EL (cell line): Measurements from ENCODE around the gene TXNDC11.

Experiments
- DNase-seq: peaks from one replicate; pipeline ENCODE4 v3.0.0-alpha.2; 2016

The TXNDC11 gene

DNA sequence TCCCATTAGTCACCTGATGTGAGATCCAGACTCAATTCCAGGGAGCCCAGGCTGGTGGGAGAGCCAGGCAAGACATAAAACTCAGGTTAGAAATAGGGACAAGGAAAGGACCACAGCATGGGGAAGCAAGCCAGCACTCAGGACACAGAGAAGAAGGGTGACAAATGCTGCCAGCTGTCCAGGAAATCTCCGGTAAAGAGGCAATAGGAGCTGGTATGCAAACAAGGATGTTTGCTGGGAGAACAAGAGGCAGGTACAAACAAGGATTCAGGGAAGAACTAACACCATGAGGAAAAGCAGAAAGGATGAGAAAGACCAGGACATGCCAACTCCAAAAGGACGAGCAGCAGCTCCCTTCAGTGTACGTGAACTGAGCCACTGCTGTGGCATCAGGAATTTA, 10.2 kb upstream of the TXNDC11 start:
- DNase-seq, result no peak

DNA sequence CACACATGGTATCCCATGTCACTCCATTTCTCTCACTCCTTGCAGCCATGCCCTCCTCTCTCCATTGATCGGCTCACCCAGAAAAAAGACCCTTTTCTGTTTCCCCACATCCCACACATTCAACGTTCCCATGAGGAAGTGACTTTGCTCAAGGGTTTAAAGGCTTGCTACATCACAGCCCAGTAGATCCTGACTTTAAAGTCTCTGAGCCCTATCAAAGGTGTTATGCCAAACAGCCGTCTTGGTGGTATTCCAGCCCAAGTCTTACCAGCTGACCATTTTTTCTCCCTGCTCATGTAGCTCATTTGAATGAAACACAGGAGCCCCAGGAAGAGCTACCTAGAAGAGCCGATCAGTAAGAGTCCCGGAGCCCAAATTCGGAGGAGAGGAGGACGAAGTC, 7.4 kb upstream of the TXNDC11 start:
- no peak for DNase-seq

DNA sequence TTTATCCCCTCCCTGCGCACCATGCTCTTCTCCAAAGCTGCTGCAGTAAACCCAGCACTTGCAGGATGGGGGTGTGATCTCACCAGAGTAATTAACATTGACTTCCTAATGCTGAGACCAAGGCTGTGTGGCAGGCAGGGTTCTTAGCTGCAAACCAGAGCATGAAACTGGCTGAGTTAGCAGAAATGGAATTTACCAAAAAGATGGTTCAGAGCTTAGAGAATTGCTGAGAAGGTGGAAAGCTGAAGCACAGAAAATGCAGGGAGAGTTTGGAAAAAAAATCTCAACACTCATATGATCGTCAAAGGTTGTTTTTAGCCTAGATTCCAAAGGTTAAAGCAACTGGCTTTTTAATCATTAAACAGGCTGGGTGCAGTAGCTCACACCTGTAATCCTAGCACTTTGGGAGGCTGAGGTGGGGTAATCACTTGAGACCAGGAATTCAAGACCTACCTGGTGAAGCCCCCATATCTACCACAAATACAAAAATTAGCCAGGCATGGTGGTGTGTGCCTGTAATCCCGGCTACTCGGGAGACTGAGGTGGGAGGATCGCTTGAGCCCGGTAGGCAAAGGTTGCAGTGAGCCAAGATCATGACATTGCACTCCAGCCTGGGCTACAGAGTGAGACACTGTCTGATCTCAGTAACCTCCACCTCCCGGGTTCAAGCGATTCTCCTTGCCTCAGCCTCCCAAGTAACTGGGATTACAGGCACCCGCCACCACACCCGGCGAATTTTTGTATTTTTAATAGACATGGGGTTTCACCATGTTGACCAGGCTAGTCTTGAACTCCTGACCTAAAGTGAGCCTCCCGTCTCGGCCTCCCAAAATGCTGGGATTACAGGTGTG, 6.0 kb upstream of the TXNDC11 start:
- no peak for DNase-seq

DNA sequence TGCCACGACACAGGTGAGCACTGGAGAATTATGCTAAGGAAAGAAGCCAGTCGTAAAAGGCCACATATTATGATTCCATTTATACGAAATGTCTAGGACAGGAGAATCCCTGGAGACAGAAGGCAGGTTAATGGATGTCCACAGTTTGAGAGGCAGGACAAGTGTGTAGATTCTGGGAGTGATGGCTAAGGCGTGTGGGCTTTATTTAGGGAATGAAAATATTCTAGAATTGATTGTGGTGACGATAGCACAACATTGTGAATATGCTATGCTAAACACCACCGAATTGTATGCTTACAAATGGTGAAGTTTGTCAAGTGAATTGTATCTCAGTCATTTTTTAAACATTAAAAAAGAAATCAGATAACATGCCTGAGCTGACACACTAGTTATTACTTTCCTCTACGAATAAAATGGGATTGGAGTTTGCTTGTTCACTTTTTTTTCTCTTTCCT, 5.3 kb upstream of the TXNDC11 start:
- no peak for DNase-seq

DNA sequence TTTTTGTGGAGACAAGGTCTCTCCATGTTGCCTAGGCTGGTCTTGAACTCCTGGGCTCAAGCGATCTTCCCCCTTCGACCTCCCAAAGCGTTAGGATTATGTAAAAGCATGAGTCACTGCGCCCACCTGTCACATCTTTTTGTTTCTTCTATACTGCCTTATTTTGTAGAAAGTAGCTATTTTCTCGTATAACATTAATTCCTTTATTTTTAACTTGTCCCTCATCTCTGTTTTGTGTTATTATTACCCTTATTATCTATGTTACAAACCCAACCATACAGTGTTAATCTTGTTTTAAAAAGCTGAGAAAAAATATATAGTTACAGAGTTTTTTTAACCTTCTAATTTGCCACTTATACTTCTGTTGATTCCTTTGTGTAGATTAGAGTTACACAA, 1.4 kb upstream of the TXNDC11 start:
- DNase-seq, result no peak

DNA sequence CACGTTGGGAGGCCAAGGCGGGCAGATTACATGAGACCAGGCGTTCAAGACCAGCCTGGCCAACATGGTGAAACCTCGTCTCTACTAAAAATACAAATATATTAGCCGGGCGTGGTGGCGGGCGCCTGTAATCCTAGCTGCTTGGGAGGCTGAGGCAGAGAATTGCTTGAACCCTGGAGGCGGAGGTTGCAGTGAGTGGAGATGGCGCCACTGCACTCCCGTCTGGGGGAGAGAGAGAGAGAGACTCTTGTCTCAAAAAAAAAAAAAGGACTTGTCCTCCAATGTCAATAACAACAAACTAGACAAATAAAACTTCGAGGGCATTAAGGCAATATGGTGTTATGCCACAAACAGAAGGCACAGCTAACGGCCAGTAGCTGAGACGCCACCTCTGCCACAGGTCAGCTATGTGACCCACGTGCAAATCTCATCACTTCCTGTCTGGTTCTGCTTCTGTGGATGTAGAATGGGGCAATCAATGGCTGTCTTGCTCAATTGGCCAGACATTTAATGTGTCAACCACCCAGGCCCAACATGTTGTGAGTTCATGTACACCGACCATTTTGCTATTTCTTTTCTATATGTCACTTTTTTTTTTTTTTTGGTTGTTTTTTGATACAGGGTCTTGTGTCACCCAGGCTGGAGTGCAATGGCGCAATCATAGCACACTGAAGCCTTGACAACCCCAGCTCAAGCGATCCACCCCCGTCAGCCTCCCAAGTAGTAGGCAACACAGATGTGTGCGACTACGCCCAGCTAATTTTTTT, 834 bp upstream of the TXNDC11 start:
- peak; percentile 57 for DNase-seq

DNA sequence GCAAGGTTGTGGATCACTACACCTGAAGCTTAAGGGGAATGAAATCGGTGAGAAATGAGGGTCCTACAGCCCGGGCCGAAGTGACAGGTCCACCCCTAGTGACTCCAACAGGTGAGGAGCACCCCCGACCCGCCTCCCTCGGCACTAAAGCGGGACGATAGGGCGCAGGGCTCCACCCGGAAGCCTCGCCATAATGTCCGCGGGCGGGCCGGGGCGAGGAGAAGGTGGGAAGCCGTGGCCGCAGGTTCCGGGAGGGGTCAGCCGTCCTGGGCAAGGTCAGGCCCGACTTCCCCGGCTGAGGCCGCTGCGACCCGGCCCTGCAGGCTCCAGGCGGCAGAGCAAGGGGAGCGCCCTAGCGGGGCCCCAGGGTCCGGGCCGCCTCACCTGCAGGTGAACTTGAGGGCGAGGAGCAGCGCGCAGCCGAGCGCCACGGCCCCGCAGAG, 543 bp downstream of the TXNDC11 start:
- no peak for DNase-seq

DNA sequence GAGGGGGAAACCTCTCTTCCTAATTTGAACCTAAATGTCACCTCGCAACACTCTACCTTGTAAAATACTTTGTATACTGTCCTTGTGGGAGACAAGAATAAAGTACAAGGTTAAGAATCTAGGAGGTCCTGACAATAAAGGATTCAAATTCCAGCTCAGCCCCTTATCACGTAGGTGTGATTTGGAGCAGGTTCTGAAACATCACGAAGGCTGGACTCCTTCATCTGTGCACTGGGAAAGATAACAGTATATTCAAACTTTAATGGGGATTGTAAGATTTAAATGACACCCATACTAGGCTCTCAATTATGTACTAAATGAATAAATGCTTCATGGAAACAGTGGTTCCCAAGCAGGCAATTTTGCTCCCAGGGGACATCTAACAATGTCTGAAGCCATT, 2.1 kb downstream of the TXNDC11 start:
- DNase-seq, result no peak

DNA sequence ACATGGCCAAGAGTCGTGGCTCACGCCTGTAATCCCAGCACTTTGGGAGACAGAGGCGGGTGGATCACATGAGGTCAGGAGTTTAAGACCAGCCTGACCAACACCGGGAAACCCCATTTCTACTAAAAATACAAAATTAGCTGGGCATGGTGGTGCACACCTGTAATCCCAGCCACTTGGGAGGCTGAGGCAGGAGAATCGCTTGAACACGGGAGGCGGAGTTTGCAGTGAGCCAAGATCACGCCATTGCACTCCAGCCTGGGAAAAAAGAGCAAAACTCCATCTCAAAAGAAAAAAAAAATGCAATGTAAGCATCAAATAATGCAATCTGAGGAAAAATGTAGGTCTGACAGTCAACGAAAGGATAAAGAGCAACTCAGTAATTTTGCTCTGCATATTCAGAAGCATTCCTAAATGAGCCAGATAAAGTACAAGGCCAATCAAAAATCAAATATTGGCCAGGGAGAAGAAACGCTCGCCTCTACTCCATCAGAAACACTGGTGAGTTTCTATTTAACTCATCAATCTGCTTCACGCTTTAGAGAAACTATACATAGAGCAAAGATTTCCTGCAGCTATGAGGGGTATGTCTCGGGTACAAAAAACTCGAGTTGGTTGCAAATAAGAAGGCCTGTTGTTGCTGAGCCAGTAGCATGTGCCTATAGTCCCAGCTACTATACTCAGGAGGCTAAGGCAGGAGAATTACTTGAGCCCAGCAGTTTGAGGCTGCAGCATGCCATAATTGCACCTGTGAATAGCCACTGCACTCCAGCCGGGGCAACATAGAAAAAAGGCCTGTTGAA, 3.7 kb downstream of the TXNDC11 start:
- DNase-seq, result no peak

DNA sequence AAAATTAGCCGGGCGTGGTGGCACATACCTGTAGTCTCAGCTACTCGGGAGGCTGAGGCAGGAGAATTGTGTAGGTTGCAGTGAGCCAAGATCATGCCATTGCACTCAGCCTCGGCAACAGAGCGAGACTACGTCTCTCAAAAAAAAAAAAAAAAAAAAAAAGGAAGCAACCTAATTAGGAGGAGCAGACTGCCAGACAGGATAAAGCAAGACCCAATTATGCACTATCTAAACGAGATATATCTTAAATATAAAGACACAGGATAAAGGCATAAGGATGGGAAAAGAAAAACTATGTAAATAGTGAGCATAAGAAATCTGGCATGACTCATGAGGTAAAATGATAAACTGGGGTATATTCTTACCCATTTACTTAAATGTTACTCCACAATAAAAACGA, 4.9 kb downstream of the TXNDC11 start:
- DNase-seq, result no peak

DNA sequence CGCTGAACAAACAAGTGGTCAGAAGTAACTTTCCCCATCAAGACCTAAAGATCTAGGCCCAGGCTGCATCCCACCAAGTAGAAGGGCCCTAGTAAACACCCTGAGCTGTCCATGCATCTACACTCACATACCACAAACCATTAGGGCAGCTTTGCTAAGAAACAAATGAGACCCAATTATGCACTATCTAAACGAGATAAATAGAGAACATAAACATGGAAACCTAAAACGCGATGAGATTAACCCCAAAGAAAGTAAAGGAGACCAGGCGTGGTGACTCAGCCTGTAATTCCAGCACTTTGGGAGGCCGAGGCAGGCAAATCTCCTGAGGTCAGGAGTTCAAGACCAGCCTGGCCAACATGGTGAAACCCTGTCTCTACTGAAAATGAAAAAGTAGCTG, 5.8 kb downstream of the TXNDC11 start:
- no peak for DNase-seq

DNA sequence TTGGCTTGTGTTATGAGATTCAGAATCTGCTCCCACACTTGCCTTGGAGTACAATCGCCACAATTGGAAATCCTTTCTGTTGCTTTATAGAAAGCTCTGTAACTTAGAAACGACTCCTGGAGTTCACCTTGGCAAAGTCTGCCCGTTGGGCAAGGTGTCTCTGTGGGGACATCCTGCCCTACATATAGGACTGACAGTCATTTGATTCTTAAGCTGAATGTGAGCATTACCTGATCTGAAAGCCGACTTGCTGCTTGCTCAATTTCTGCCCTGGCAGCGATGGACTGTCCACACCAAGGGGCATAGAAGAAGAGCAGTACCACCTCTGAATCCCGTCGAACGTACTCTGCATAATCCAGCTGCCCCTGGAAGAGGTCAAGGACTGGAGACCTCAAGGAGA, 6.9 kb downstream of the TXNDC11 start:
- DNase-seq, result no peak

DNA sequence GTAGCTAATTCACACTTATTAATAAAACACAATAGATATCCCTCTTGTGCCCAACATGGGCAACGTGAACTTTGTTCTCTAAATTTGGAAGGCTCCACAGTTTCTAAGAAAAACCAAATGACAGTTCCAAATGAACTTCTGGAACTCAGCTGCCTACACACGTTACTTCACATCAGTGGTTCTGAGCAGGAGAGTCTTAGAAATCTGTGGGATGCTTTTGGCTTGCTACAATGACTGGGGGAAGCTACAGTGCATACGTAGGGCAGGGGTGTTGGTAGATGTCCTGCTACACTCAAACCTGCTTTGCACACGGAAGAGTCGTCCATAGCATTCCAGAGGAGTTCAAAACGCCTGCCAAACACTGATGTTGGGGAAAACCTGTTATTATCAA, 8.0 kb downstream of the TXNDC11 start:
- no peak for DNase-seq

DNA sequence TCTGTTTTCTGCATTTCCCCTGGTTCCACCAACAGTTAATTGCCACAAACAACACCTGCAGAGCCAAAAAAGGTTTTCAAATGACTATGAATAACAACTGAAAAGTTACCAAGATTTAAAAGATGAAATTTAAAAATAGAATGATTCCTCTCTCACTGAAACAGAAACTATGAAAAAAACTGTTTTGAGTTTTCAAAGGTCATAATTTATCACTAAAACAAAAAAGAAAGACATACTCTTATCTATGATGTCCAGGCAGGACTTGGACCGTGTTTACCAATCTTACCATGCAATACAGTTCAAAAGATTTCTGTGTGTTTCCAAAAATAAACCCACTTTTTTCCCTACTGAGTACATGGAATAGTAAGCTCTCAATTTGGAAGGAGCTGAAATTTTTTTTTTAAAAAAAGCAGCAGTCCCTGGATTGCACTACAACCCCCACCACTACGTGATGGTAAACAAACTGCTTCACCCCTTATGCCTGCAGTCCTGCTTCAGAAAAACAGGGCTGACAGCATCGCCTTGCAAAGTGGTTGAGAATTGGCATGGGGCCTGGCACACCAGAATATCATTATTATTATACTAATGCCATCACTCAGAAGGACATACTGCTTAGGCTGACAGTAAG, 8.5 kb downstream of the TXNDC11 start:
- DNase-seq, result no peak

DNA sequence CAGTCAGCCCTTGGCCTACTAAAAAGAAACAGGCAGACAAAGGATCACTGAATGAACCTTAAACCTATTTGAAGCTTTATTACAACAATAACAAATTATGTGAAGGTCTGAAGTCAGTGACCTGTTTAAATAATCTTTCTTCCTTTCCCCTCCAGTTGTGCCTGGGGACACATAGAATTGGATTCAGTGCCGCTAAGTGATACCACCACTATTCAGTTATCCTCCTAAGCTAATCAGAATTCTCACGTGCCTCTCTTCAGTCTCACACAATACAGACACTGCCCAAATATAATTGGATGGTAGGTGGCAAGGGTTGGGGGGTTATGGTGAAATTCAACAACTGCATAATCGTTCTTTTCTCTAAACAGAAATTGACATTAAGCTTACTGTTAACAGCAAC, 11.4 kb downstream of the TXNDC11 start:
- no peak for DNase-seq

DNA sequence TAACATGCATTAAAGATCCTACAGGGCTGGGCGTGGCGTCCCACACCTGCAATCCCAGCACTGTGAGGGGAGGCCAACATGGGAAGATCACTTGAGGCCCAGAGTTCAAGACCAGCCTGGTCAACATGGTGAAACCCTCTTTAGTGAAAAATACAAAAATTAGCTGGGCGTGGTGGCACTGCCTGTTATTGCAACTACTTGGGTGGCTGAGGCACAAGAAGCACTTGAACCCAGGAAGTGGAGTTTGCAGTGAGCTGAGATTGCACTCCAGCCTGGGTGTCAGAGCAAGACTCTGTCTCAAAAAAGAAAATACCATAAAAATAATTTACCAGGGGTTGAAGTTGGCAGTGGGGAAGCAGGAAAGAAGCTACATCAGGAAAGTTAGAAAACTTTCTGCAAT, 12.9 kb downstream of the TXNDC11 start:
- no peak for DNase-seq

DNA sequence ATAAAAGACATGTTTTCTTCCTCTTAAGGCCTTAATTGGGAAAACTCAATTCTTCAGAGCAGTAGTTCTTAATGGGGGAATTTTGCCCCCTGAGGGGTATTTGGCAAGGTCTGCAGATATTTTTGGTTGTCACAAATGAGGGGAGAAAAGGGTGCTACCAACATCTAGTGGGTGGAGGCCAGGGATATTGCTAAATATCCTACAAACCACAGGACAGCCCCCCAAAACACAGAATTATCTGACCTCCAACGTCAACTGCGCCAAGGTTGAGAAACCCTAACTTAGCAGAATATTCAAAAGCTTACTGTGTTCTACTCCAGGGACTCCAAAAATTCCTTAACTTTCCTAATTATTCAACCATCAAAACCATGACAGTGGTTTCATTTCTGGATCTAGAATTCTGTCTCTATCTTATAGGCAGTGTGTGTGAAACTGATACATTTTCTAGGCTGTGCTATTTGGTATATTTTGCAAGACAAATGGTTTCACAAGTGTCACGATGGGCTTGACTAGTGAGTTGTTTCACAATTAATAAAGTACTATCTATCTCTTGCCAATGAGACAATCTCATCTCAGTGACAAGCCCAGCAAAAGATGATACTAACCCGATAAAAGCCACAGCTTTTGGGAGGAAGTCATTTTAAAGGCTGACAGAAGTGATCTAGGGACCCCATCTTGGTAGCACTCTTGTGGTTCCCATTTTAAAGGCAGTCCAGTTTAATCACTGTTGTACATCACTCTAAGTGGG, 14.7 kb downstream of the TXNDC11 start:
- no peak for DNase-seq

DNA sequence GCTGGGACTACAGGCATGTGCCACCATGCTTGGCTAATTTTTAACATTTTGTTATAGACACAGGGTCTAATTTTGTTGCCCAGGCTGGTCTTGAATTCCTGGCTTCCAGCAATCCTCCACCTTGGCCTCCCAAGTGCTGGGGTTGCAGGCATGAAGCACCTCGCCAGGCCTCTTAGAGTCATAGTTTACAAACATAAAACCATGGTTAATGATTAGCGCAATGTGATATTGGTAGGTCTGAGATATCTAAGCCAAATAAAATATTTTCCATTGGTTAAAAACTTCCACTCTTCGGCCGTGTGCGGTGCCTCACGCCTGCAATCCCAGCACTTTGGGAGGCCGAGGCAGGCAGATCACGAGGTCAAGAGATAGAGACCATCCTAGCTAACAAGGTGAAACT, 16.6 kb downstream of the TXNDC11 start:
- no peak for DNase-seq

DNA sequence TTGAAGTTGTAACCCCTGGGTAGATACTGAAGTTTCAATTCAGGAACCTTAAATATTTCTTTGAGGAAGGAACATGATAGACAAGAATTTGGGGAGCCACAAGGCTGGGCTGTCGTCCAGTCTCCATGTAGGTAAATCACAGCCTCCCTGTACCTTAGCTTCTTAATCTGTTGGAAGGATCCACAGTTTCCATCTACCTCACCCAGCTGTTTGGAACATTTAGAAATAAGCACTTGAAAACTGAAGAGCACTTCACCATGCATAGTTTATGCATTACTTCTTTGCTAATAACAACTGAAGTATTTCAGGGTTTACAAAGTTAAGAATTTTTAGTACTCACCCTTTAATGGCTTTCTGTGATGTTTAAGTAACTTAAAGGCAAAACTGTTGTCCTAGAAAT, 17.2 kb downstream of the TXNDC11 start:
- no peak for DNase-seq

DNA sequence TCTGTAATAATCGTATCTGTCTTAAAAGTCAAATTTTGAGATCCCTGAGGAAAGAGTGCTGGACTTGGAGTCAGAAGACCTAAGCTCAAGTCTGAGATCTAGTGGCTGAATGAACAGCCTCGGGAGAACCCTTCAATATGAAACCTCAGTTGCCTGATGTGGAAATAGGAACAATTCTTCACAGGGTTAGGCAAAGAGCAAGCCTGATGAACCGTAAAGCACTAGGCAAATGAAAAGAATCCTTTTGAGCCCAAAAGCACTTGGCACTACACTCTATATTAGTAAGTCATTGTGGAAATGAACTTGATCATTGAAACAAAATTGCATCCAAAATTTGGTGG, 20.2 kb downstream of the TXNDC11 start:
- no peak for DNase-seq

DNA sequence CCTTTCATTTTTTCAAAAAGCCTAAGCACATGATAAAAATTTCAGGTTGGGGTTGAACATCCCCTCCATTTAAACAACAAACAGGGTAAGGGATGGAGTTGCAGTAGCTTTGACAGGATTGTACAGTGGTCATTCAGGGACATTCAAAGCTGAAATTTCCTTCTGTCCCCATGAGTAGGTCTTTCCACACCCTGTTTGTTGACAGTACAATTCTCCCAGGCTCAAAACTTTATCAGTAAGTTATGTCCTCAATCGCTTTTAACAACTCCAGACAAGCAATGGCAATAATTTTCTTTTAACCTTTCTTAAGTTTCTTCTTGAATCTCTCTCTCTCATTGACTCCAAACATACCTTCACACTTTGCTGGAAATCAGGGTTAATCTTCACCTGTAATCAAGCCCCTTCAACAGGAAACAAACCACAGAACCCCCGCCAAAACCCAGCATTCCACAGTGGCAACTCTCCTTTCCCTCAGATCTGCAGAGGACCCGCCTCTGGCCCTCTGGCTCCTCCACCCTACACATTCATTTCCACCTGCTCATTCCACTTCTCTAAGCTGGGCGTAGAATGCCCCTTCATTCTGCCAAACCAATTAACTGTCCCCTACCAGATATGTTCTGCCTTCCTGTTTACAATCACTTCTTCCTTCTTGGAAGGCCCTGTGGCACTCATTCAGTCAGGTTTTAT, 20.7 kb downstream of the TXNDC11 start:
- no peak for DNase-seq

DNA sequence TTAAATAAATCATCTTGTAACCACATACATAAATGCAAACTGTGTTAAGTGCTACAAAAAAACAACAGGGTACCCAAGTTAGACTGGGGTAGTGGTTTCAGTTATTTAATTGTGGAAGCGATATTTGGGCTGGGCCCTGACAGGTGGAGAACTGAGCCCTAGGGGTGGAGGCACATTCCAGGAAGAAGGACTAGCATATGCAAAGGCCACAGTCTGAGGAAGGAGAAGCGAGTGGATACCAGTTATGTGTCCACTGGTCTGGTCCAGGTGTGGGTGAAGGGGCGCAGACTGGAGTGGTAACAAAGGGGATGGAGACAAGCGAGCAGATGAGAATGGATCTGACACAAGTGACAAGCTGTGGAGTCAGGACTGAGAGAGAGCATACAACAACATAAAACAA, 22.9 kb downstream of the TXNDC11 start:
- DNase-seq, result no peak
